Endothelial cell of umbilical vein (primary cell): ENCODE results near the gene SETD6. TPM values are rescaled to one million over a fixed set of nuclear protein-coding genes. Genes with fewer than 3 reads are reported as not detected.

Experiments
- BruUV-seq: library from RNA; stranded (reverse); fragments of 400-500 nt; replicated peaks from 2 replicates; lab custom pipeline; 2021; lab: Mats Ljungman, UMichigan
- CTCF ChIA-PET: fragments of 300-600, 350-600 bp; sonication (Branson Sonifier 250); formaldehyde crosslinking; loops from one replicate; lab custom pipeline; 2021; ENCODE audit warnings: antibody characterized with exemption, inconsistent platforms; lab: Charles Lee
- POLR2A ChIA-PET: fragments of 300-600, 350-600 bp; sonication (Branson Sonifier 250); formaldehyde crosslinking; loops from one replicate; lab custom pipeline; 2021; ENCODE audit warnings: antibody characterized with exemption, inconsistent platforms; lab: Charles Lee
- DNase-seq: peaks from one replicate; pipeline ENCODE4 v3.0.0-alpha.2; 2011; ENCODE audit warnings: low read depth, low spot score
- FAIRE-seq: peaks from 2 replicates; lab custom pipeline; 2011; peaks lifted over from hg19 to GRCh38; lab: Jason Lieb, UNC
- H2AFZ ChIP-seq: 2 replicates; pipeline ENCODE4 v1.6.0; 2012; ENCODE audit warnings: low read depth, low read length, control low read depth, inconsistent platforms
- H3K27ac ChIP-seq: 2 replicates; pipeline ENCODE4 v1.5.1; 2011; ENCODE audit warnings: low read depth, mild to moderate bottlenecking, control low read depth, low read length, moderate library complexity; ENCODE audit not compliant: insufficient read depth
- H3K27me3 ChIP-seq, 2 experiments: 2 replicates each; pipeline versions ENCODE4 v1.6.0 to v1.6.1; 2011; ENCODE audit warnings: low read length in 2 of 2, mixed read lengths in 1 of 2; ENCODE audit not compliant: control insufficient read depth in 2 of 2, insufficient read depth in 2 of 2
- H3K36me3 ChIP-seq, 2 experiments: 2 replicates in 1 of 2; 3 replicates in 1 of 2; pipeline ENCODE4 v1.5.1; 2011; ENCODE audit warnings: low read length in 2 of 2, mild to moderate bottlenecking in 1 of 2, moderate library complexity in 1 of 2; ENCODE audit not compliant: control insufficient read depth in 2 of 2, insufficient read depth in 2 of 2; ENCODE audit errors: extremely low read depth in 1 of 2
- H3K4me1 ChIP-seq: 3 replicates; pipeline ENCODE4 v1.5.1; 2011; ENCODE audit warnings: mild to moderate bottlenecking, low read length; ENCODE audit not compliant: control insufficient read depth, insufficient read depth; ENCODE audit errors: extremely low read depth
- H3K4me2 ChIP-seq: 2 replicates; pipeline ENCODE4 v1.6.1; 2011; ENCODE audit warnings: low read length, control low read depth, mixed read lengths; ENCODE audit not compliant: insufficient read depth
- H3K4me3 ChIP-seq, 3 experiments: fragments of 200-600 bp in 1 of 3; sonication (generic), shearing (Covaris generic) in 1 of 3; replicated peaks in 1 of 3; 2 replicates each; pipeline ENCODE4 v1.5.1; 2011 to 2016; ENCODE audit warnings: control low read depth in 3 of 3, low read length in 3 of 3, mild to moderate bottlenecking in 2 of 3, inconsistent platforms in 1 of 3, low read depth in 1 of 3, moderate library complexity in 1 of 3; ENCODE audit not compliant: insufficient read depth in 1 of 3
- H3K79me2 ChIP-seq: 2 replicates; pipeline ENCODE4 v1.6.0; 2012; ENCODE audit warnings: low read length, inconsistent platforms; ENCODE audit not compliant: control insufficient read depth, insufficient read depth
- H3K9ac ChIP-seq: replicated peaks from 2 replicates; pipeline ENCODE3; 2011; ENCODE audit warnings: low read length, control low read depth; ENCODE audit not compliant: insufficient read depth; ENCODE audit errors: extremely low read depth
- H3K9me1 ChIP-seq: replicated peaks from 3 replicates; pipeline ENCODE4 v1.6.0; 2011; ENCODE audit warnings: mild to moderate bottlenecking, low read length; ENCODE audit not compliant: control insufficient read depth, insufficient read depth; ENCODE audit errors: extremely low read depth
- H3K9me3 ChIP-seq: replicated peaks from 2 replicates; pipeline ENCODE4 v1.5.1; 2012; ENCODE audit warnings: low read length, inconsistent platforms; ENCODE audit not compliant: control insufficient read depth, insufficient read depth
- H4K20me1 ChIP-seq: replicated peaks from 2 replicates; pipeline ENCODE3; 2011; ENCODE audit warnings: mild to moderate bottlenecking, low read length; ENCODE audit not compliant: control insufficient read depth, insufficient read depth; ENCODE audit errors: extremely low read depth
- CTCF ChIP-seq, 2 donors: IDR thresholded peaks; 1 replicate in 1 of 2; 2 replicates in 1 of 2; pipeline ENCODE4 v1.5.1; 2011; ENCODE audit warnings: low read length in 2 of 2, mild to moderate bottlenecking in 2 of 2, moderate library complexity in 2 of 2, control low read depth in 1 of 2, inconsistent platforms in 1 of 2, low read depth in 1 of 2; ENCODE audit not compliant: insufficient read depth in 1 of 2; ENCODE audit errors: extremely low read depth in 1 of 2
- EZH2 ChIP-seq: IDR thresholded peaks from 2 replicates; pipeline ENCODE4 v1.6.1; 2012; ENCODE audit warnings: borderline replicate concordance, low read depth, mild to moderate bottlenecking, moderate library complexity, low read length, inconsistent platforms; ENCODE audit not compliant: severe bottlenecking
- FOS ChIP-seq: IDR thresholded peaks from 2 replicates; pipeline ENCODE4 v1.6.1; 2011; ENCODE audit warnings: mild to moderate bottlenecking, low read length, moderate library complexity, borderline replicate concordance; ENCODE audit not compliant: insufficient read depth
- GATA2 ChIP-seq: IDR thresholded peaks from 2 replicates; pipeline ENCODE4 v1.7.0; 2011; ENCODE audit warnings: low read depth, mild to moderate bottlenecking, moderate library complexity, mixed read lengths, low read length; ENCODE audit not compliant: insufficient read length, insufficient read depth
- JUN ChIP-seq: IDR thresholded peaks from 2 replicates; pipeline ENCODE4 v1.6.1; 2011; ENCODE audit warnings: borderline replicate concordance, low read depth; ENCODE audit not compliant: insufficient read length, insufficient read depth
- MAX ChIP-seq: IDR thresholded peaks from 2 replicates; pipeline ENCODE4 v1.6.1; 2011; ENCODE audit not compliant: insufficient read depth, insufficient read length
- MYC ChIP-seq: IDR thresholded peaks from one replicate; pipeline ENCODE4 v1.6.1; 2011; ENCODE audit warnings: mild to moderate bottlenecking, low read depth, low read length
- POLR2A ChIP-seq: IDR thresholded peaks from 2 replicates; pipeline ENCODE4 v1.6.1; 2012; ENCODE audit warnings: low read depth, mild to moderate bottlenecking, control low read depth, low read length
- POLR2AphosphoS5 ChIP-seq: IDR thresholded peaks from 2 replicates; pipeline ENCODE4 v1.6.1; 2012; ENCODE audit warnings: low read depth, mild to moderate bottlenecking, control low read depth, low read length, moderate library complexity; ENCODE audit not compliant: insufficient read depth
- dilution Hi-C: fragments of 300-500 bp; cut with MboI; formaldehyde crosslinking; loops from one replicate; pipeline ENCODE4 v1.15.0; 2019; ENCODE audit warnings: low sequenced_read_pairs; ENCODE audit not compliant: extremely low pct_ligation_motif_present
- intact Hi-C: fragments of 100-400 bp; cut with micrococcal nuclease; formaldehyde crosslinking; loops from one replicate; pipeline ENCODE4 v1.10.0; 2022
- polyA plus RNA-seq, 4 experiments: library from polyadenylated mRNA; depleted of rRNA in 3 of 4; stranded (reverse) in 3 of 4; unstranded in 1 of 4; fragments of >200 nt; gene quantifications; 2 replicates each; pipeline versions ENCODE4 v1.2.1 to v1.2.3, GENCODE V29; 2011 to 2012; ENCODE audit warnings: missing spikeins in 1 of 4
- total RNA-seq: library from RNA; stranded (reverse); gene quantifications from 2 replicates; pipeline ENCODE4 v1.2.3, GENCODE V29; 2021

SETD6 gene
- total and polyA plus RNA-seq, 2 donors (not counting 3 experiments of a cell fraction or from before 2014, with no cell fraction given) = 10.2 to 16.4 TPM

- Histone ChIP-seq H2AFZ (no peak overlapping the region), H3K9ac (no peak overlapping the region), H3K4me3 (no peak overlapping the region), H3K36me3 (peaks cover 39 to 67% of the 10 kb centered on the region in 2 experiments), H3K4me2 (no peak overlapping the region), H3K79me2 (no peaks in the 10 kb centered on the region), H3K9me1 (no peaks in the 10 kb centered on the region), H4K20me1 (no peaks in the 10 kb centered on the region), H3K9me3 (no peaks in the 10 kb centered on the region), H3K27me3 (no peaks in the 10 kb centered on the region), H3K27ac (no peak overlapping the region), H3K4me1 (no peaks in the 10 kb centered on the region)
- DNase-seq (no peak), FAIRE-seq (no peak)
- BruUV-seq = TSS peak; percentile 2
- ChIA-PET POLR2A (no interaction called here), CTCF (interaction anchor here (1.4 kb wide), 1 partner anchor 19 kb away, joined by 3 read pairs; no protein-coding TSS in a partner anchor)
- intact Hi-C loops (loop anchor here (5.0 kb wide), 1 partner anchor 36 kb away; no protein-coding TSS in a partner anchor), dilution Hi-C loops (no loop called here)
- no peak for TF ChIP-seq EZH2
- no peak for TF ChIP-seq POLR2AphosphoS5
- TF ChIP-seq POLR2A = no peak
- TF ChIP-seq FOS = no peak
- TF ChIP-seq MYC = no peak
- TF ChIP-seq JUN = no peak
These were observed 26.4 kb downstream of the SETD6 start for GRCh38 chr16:58541711-58542110.

GRCh38 chr16:58542291-58542690 is 27.0 kb downstream of the SETD6 start:
- TF ChIP-seq FOS = no peak
- TF ChIP-seq POLR2AphosphoS5 = no peak
- TF ChIP-seq JUN = no peak
- no peak for TF ChIP-seq MYC
- TF ChIP-seq EZH2 = no peak
- no peak for TF ChIP-seq MAX
- TF ChIP-seq CTCF (IDR thresholded peaks at IDR 0.05; ENCODE audit: extremely low read depth in 1 of 2, insufficient read depth in 1 of 2, low read depth in 1 of 2, low read length in 2 of 2) = no peak
- TF ChIP-seq GATA2 = no peak
- no peak for TF ChIP-seq POLR2A
- dilution Hi-C loops (no loop called here), intact Hi-C loops (loop anchor here (5.0 kb wide), 1 partner anchor 35 kb away; no protein-coding TSS in a partner anchor)
- BruUV-seq = no TSS peak
- H3K4me2 ChIP-seq = no peak overlapping the region
- no peak overlapping the region for H3K4me3 ChIP-seq
- H3K4me1 ChIP-seq = no peaks in the 10 kb centered on the region
- H2AFZ ChIP-seq = no peak overlapping the region
- H3K9ac ChIP-seq = no peak overlapping the region
- H3K27me3 ChIP-seq = no peaks in the 10 kb centered on the region
- no peak for DNase-seq
- ChIA-PET POLR2A (no interaction called here), CTCF (interaction anchor here (0.8 to 1.4 kb wide), 3 partner anchors 13 to 24 kb away, joined by 3 read pairs; no protein-coding TSS in a partner anchor)
- no peaks in the 10 kb centered on the region for H3K79me2 ChIP-seq
- peaks cover 35 to 66% of the 10 kb centered on the region in 2 experiments for H3K36me3 ChIP-seq
- no peaks in the 10 kb centered on the region for H3K9me1 ChIP-seq
- H4K20me1 ChIP-seq = no peaks in the 10 kb centered on the region
- no peak overlapping the region for H3K27ac ChIP-seq
- no peaks in the 10 kb centered on the region for H3K9me3 ChIP-seq
- no peak for FAIRE-seq
